Regular cardiac myocyte (primary cell): ENCODE data around the gene FRK. TPM values are rescaled to one million over a fixed set of nuclear protein-coding genes. Genes with fewer than 3 reads are reported as not detected.

Experiments used
- total RNA-seq: library from RNA; depleted of rRNA; stranded (reverse); fragments of >200 nt; gene quantifications from 2 replicates; pipeline ENCODE4 v1.2.3, GENCODE V29; 2014

FRK gene
- 0.58 and 0.85 TPM in 2 replicates for total RNA-seq

DNA sequence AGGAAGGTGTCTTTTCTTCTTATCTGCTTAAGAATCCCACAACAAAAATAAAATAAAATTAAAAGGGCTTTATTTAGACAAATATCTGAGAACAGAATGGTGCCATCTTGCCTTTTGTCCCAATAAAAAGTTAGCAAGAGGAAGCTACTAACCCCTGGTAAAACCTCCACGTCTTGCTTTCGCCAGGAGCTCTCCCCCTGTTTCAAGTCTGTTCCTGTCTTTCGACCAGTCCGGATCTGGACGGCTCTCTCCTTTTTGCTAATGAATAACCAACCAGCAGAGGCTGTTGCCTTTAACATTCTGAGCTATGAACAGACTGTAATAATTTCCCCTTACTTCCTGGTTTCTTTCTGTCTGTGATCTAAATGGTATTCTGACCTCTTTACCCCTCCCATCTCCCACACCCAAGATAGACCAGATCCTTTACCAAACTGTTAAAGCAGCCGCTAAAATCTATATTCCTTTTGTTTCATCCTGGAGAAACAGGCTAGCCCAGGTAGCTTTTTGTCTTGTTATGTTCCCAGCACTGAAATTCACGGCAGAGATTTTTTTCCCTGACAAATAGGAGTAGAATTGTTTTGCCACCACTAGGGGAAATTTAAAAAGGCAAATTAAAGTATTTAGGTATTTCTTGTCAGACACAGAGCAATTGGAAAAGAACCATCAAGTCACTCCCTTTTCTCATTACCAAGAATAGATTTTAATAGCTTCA, at the start of gene FRK:
FRK (minus strand) TSS at position 320 of the 712 bp plus-strand sequence. CDS start 580 bp downstream, outside the sequence.

DNA sequence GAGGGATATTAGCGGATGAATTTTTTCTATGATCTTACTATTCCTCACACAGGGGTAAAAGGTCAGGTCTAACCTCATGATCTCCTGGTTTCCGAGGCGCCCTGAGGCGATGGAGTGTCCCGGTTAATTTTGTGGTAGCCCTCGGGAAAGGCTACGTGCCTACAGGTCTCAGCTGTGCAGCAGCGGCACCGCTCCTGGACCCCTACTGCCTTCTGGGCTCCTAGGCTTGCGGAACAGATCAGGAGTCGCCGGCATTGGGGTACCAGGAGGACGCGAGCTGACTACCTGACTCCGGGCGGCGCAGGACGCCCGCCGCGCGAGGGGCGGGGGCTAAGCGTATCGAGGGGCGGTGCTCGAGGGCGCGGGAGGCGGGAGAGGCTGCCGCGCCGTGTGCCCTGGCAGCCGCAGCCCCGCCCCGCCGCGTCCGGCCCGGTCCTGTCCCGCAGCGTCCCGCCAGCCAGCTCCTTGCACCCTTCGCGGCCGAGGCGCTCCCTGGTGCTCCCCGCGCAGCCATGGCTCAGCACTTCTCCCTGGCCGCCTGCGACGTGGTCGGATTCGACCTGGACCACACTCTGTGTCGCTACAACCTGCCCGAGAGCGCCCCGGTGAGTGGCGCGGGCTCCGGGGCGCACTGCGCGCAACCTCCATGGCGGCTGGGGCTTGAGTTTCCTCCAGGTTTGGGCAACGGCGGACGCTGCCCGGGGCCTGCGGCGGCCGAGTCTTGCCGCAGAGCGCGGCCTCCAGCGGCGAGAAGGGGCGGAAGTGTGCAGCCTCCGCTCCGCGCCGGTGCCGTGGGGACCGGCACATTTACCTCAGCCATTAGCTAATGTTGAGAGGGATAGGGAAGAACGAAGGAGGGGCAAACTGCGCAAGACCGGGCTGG, 40.0 kb upstream of the FRK start, which contains the start of gene NT5DC1:
NT5DC1 (plus strand) TSS at position 435 of the 883 bp plus-strand sequence; CDS start at position 513, 78 bp downstream.

Other genes with a start within 250 kb of the FRK start
- 5.6 and 12.1 TPM in 2 replicates for gene NT5DC1, start 40.0 kb upstream of the FRK start, total RNA-seq
- under 0.01 TPM in 1 of 2 replicates, not detected in the other for gene COL10A1, start 65.2 kb upstream of the FRK start, total RNA-seq
- gene TSPYL4, start 193.2 kb upstream of the FRK start, total RNA-seq: 7.6 and 10.7 TPM in 2 replicates
- 101 and 138 TPM in 2 replicates for gene TSPYL1, start 219.0 kb upstream of the FRK start, total RNA-seq